Esophagus muscularis mucosa (tissue), 4 donors: Measurements from ENCODE around the gene DNAJB13. TPM values are rescaled to one million over a fixed set of nuclear protein-coding genes. Genes with fewer than 3 reads are reported as not detected.
A peak's percentile ranks its signal among the peaks of the same experiment; 100 is the strongest.

Source experiments
- DNase-seq: peaks from one replicate; pipeline ENCODE4 v3.0.0-alpha.2; 2017; ENCODE audit errors: extremely low spot score
- H3K27ac ChIP-seq, 4 donors: fragments of 200-600 bp; sonication (generic); replicated peaks in 1 of 4; 1 replicate in 3 of 4; 2 replicates in 1 of 4; pipeline ENCODE4 v1.5.1; 2016 to 2019; ENCODE audit warnings: mild to moderate bottlenecking in 1 of 4
- H3K27me3 ChIP-seq, 4 donors: fragments of 200-600 bp; sonication (generic); one replicate each; pipeline versions ENCODE4 v1.5.1 to v1.6.0; 2016 to 2019
- H3K36me3 ChIP-seq, 4 donors: fragments of 200-600 bp; sonication (generic); one replicate each; pipeline ENCODE4 v1.5.1; 2016 to 2019
- H3K4me1 ChIP-seq, 4 donors: fragments of 200-600 bp; sonication (generic); one replicate each; pipeline ENCODE4 v1.5.1; 2016 to 2019
- H3K4me3 ChIP-seq, 4 donors: fragments of 200-600 bp; sonication (generic); 1 replicate in 2 of 4; 2 replicates in 2 of 4; pipeline ENCODE4 v1.5.1; 2016 to 2019; ENCODE audit warnings: mild to moderate bottlenecking in 4 of 4, moderate library complexity in 1 of 4
- H3K9me3 ChIP-seq, 4 donors: fragments of 200-600 bp; sonication (generic); 1 replicate in 3 of 4; 2 replicates in 1 of 4; pipeline ENCODE4 v1.5.1; 2016 to 2019
- EP300 ChIP-seq: sonication (generic); formaldehyde crosslinking; IDR thresholded peaks from one replicate; pipeline ENCODE4 v1.6.1; 2017; ENCODE audit warnings: antibody characterized with exemption
- POLR2A ChIP-seq: fragments of 450-650 bp; IDR thresholded peaks from one replicate; pipeline ENCODE4 v1.6.1; 2017; ENCODE audit warnings: antibody characterized with exemption, moderate library complexity, mild to moderate bottlenecking, low read depth
- POLR2AphosphoS5 ChIP-seq, 2 donors: sonication (generic); formaldehyde crosslinking; IDR thresholded peaks; one replicate each; pipeline ENCODE4 v1.6.1; 2017; ENCODE audit warnings: antibody characterized with exemption in 2 of 2
- WGBS: methylation state at CpG from one replicate; pipeline ENCODE4 v1.1.5; 2018; 5-methylcytosine and 5-hydroxymethylcytosine counted together
- intact Hi-C: fragments of 100-400 bp; cut with DNase I; formaldehyde crosslinking; loops from one replicate; pipeline ENCODE4 v1.15.1; 2023
- total RNA-seq, 4 donors: library from RNA; depleted of rRNA; stranded (reverse); fragments of >200 nt; gene quantifications; one replicate each; pipeline versions ENCODE4 v1.1.0 to v1.2.1, GENCODE V29; 2016
- TF ChIP-seq, protein P1 (sequence below), 3 experiments: fragments of 200-600 bp in 2 of 3; fragments of 450-650 bp in 1 of 3; sonication (generic) in 2 of 3; IDR thresholded peaks; one replicate each; pipeline ENCODE4 v1.5.1; 2017 to 2019; ENCODE audit warnings: antibody characterized with exemption in 3 of 3, mild to moderate bottlenecking in 2 of 3, moderate library complexity in 1 of 3

DNAJB13 gene
- total RNA-seq, 4 donors from 2014 or later, result not detected

DNA sequence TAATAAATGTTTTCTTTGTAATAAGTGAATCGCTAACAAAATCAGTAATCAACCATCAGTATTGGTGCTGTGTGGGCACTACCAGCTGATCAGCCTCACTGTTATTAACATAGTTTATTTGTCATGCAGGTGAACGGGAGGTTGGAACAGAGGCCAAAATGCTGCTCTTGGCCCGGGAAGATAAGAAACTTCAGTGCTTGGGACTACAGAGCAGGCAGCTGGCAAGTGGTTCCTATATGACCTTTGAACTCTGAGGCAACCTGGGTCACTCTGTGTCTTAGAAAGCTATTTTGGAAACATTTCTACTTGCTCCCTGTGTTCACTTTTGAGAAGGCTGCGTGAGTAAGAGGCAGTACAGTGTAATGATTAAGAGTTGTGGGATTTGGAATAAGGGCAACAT is 36.5 kb upstream of the DNAJB13 start:
- 82% methylated on average over 4 of the region's 4 CpGs for WGBS
- Histone ChIP-seq H3K4me1 (no peaks in the 10 kb centered on the region), H3K27ac (no peak overlapping the region), H3K4me3 (no peak overlapping the region), H3K27me3 (no peaks in the 10 kb centered on the region), H3K36me3 (peaks cover 44 to 100% (median 92%) of the 10 kb centered on the region in 4 donors), H3K9me3 (no peaks in the 10 kb centered on the region)
- intact Hi-C loops, result no loop called here
- no peak for TF ChIP-seq POLR2A
- TF ChIP-seq, protein P1, sequence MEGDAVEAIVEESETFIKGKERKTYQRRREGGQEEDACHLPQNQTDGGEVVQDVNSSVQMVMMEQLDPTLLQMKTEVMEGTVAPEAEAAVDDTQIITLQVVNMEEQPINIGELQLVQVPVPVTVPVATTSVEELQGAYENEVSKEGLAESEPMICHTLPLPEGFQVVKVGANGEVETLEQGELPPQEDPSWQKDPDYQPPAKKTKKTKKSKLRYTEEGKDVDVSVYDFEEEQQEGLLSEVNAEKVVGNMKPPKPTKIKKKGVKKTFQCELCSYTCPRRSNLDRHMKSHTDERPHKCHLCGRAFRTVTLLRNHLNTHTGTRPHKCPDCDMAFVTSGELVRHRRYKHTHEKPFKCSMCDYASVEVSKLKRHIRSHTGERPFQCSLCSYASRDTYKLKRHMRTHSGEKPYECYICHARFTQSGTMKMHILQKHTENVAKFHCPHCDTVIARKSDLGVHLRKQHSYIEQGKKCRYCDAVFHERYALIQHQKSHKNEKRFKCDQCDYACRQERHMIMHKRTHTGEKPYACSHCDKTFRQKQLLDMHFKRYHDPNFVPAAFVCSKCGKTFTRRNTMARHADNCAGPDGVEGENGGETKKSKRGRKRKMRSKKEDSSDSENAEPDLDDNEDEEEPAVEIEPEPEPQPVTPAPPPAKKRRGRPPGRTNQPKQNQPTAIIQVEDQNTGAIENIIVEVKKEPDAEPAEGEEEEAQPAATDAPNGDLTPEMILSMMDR (IDR thresholded peaks at IDR 0.05), result no peak
- TF ChIP-seq EP300, result no peak
- TF ChIP-seq POLR2AphosphoS5 (IDR thresholded peaks at IDR 0.05), result no peak
- DNase-seq, result no peak

DNA sequence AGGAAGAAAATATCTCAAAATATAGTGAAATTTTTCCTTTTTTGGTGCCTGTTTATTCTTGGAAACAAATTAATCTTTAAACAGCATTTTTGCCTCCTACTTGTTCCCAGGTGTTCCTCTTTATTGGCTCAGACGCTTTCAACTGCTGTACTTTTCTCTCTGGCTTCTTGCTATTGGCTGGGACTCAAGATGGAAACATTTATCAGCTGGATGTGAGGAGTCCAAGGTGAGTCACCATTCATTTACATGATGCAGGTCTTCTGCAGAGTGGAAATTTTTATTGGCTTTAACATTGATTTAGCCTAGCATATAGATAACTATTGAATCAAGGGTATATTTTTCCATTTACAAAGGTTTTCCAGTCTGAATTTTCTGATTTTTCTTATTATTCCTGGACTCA is 34.4 kb upstream of the DNAJB13 start:
- Histone ChIP-seq H3K27me3 (no peaks in the 10 kb centered on the region), H3K36me3 (peaks cover 50 to 100% (median 92%) of the 10 kb centered on the region in 4 donors), H3K9me3 (no peaks in the 10 kb centered on the region), H3K27ac (no peak overlapping the region), H3K4me3 (no peak overlapping the region), H3K4me1 (no peaks in the 10 kb centered on the region)
- DNase-seq, result no peak
- intact Hi-C loops, result no loop called here
- 63% methylated on average over 1 of the region's 1 CpG for WGBS
- no peak for TF ChIP-seq POLR2AphosphoS5 (IDR thresholded peaks at IDR 0.05)
- TF ChIP-seq, protein P1 (IDR thresholded peaks at IDR 0.05), result no peak
- TF ChIP-seq POLR2A, result no peak
- no peak for TF ChIP-seq EP300

DNA sequence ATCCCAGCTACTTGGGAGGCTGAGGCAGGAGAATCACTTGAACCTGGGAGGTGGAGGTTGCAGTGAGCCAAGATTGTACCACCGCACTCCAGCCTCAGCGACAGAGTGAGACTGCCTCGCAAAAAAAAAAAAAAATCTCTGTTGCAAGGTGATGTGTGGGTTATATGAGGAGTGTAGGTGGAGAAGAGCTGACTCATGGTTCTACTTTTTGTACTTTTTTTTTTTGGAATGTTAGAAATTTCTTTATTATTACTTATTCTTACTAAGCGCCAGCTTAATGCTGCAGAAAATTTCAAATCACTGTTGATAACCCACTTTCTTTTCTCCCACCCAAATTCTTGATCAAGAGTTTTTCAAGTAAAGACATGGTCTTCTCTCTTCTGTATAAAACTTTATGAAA is 29.6 kb upstream of the DNAJB13 start:
- Histone ChIP-seq H3K27ac (no peak overlapping the region), H3K4me1 (no peaks in the 10 kb centered on the region), H3K36me3 (peaks cover 36 to 96% (median 83%) of the 10 kb centered on the region in 4 donors), H3K4me3 (no peak overlapping the region), H3K9me3 (no peaks in the 10 kb centered on the region), H3K27me3 (no peaks in the 10 kb centered on the region)
- TF ChIP-seq POLR2A, result no peak
- TF ChIP-seq EP300, result no peak
- TF ChIP-seq, protein P1 (IDR thresholded peaks at IDR 0.05), result no peak
- TF ChIP-seq POLR2AphosphoS5 (IDR thresholded peaks at IDR 0.05), result no peak
- no peak for DNase-seq
- intact Hi-C loops, result no loop called here
- 98% methylated on average over 4 of the region's 4 CpGs for WGBS

DNA sequence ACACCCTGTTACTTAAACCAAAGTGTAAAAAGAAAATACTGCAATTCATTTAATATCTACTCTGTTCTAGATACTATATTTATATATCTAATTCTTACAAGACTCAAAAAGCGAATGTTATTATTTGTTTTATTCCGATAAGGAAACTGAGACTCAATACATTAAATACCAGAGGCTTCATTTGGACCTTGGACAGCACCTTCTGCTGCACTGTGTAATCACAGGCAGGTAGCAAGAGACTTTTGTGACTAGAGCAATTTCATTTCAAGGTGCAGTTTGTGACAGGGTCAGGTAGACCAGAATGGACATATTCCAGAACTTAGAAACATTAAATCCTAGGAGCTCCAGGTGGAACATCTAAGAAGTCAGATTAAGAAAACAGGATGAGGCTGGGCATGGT is 21.4 kb upstream of the DNAJB13 start:
- H3K27me3 ChIP-seq, result no peaks in the 10 kb centered on the region
- H3K36me3 ChIP-seq, result peaks cover 42 to 96% (median 70%) of the 10 kb centered on the region in 4 donors
- TF ChIP-seq EP300 (no peak), POLR2AphosphoS5 (IDR thresholded peaks at IDR 0.05) (no peak), POLR2A (no peak)
- TF ChIP-seq, protein P1 (IDR thresholded peaks at IDR 0.05), result no peak
- WGBS, result 97% methylated on average over 2 of the region's 2 CpGs
- no peak overlapping the region for H3K27ac ChIP-seq
- H3K9me3 ChIP-seq, result no peaks in the 10 kb centered on the region
- no peak for DNase-seq
- H3K4me3 ChIP-seq, result no peak overlapping the region
- H3K4me1 ChIP-seq, result no peaks in the 10 kb centered on the region
- intact Hi-C loops, result no loop called here

DNA sequence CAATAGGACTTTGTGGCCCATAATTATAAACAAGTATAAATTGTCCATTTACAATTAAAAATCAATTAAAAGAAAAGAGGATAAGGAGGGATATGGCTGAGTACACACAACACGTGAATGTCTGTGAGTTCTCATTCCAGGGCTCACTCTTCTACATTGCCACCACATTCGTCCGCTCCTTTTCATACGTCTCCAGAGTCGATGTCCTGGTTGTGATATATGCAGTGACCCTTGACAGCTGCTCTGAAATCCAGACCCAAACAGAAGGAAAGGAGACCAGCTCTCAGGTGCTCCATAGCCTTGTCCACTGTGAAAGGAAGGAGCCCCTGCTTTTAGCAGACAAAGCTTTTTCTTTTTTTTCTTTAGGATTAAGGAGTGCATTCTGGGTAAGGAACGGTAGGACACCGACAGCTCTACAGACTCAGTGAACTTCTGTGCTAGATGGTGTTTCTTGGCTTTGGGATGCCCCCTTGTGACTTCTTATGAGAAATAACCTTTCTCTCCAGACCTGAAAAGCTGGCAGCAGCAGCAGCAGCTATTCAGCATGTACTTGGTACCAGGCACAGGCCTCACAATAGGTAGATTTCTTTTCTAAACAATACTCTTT is 19.7 kb upstream of the DNAJB13 start:
- DNase-seq, result no peak
- intact Hi-C loops, result no loop called here
- Histone ChIP-seq H3K27ac (no peak overlapping the region), H3K36me3 (peaks cover 40 to 87% (median 55%) of the 10 kb centered on the region in 4 donors), H3K27me3 (no peaks in the 10 kb centered on the region), H3K4me3 (no peak overlapping the region), H3K9me3 (no peaks in the 10 kb centered on the region), H3K4me1 (no peaks in the 10 kb centered on the region)
- TF ChIP-seq, protein P1 (IDR thresholded peaks at IDR 0.05), result peak in 1 of 3 experiments; percentile 26
- TF ChIP-seq EP300, result no peak
- no peak for TF ChIP-seq POLR2A
- no peak for TF ChIP-seq POLR2AphosphoS5 (IDR thresholded peaks at IDR 0.05)
- WGBS, result 63% methylated on average over 7 of the region's 7 CpGs
